Measurements from ENCODE around the gene SOD2. TPM values are rescaled to one million over a fixed set of nuclear protein-coding genes. Genes with fewer than 3 reads are reported as not detected.
"Not testable (repeated sequence)": the region's sequence is repeated elsewhere in the genome, so short reads cannot be mapped to it uniquely, and the experiment has no call there.

The SOD2 gene
- total and polyA plus RNA-seq, 8 donors: 97.7 to 792 (median 186) TPM

DNA sequence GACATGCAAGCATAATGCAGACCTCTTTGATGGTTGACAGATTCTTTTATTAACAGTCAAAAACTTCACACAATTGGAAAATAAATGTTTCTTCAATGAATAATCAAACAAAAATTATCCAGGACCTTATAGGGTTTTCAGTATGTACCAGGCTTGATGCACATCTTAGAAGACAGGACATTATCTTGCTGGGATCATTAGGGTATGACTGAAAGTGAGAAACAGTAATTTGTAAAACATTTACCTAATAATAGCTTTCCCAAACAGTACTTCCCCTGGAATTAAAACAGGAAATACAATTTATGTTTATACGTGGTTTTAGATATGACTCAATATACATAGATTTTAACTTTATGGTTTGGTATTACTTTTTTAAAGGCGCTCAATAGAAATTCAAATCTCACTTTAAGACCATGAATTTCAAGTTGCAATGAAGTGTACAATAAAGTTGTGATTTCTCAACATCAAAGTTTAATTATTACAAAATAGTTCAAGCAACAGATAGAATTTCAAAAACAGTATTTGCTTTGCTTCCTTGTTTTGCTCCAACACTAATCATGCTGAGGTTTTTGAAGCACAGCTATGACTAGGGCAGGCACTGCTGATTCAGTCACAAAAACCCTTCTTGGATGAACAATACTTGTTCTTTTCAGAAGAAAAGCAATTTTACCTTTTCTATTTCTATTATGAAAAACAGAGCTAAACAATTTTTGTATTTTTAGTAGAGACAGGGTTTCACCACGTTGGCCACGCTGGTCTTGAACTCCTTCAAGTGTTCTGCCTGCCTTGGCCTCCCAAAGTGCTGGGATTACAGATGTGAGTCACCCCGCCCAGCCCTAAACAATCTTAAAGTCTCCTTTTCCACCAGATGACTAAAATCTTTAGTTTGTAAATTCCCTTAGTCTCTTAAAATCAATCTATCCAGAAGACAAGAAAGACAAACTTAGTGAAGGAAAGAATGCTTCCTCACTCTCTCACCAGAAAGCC lies 13.7 kb downstream of the SOD2 start:
- no peak overlapping the region for H3K4me3 ChIP-seq
- TF ChIP-seq, protein P1, sequence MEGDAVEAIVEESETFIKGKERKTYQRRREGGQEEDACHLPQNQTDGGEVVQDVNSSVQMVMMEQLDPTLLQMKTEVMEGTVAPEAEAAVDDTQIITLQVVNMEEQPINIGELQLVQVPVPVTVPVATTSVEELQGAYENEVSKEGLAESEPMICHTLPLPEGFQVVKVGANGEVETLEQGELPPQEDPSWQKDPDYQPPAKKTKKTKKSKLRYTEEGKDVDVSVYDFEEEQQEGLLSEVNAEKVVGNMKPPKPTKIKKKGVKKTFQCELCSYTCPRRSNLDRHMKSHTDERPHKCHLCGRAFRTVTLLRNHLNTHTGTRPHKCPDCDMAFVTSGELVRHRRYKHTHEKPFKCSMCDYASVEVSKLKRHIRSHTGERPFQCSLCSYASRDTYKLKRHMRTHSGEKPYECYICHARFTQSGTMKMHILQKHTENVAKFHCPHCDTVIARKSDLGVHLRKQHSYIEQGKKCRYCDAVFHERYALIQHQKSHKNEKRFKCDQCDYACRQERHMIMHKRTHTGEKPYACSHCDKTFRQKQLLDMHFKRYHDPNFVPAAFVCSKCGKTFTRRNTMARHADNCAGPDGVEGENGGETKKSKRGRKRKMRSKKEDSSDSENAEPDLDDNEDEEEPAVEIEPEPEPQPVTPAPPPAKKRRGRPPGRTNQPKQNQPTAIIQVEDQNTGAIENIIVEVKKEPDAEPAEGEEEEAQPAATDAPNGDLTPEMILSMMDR (IDR thresholded peaks at IDR 0.05): no peak
- peaks cover 14 to 46% (median 16%) of the 10 kb centered on the region in 3 donors for H3K36me3 ChIP-seq
- no peaks in the 10 kb centered on the region for H3K9me3 ChIP-seq
- intact Hi-C loops (cut with DNase I): no loop called here
- no peaks in the 10 kb centered on the region for H3K27me3 ChIP-seq
- no peak for DNase-seq
- H3K4me1 ChIP-seq: peaks cover 0 to 22% (median 0%) of the 10 kb centered on the region in 3 donors
- H3K27ac ChIP-seq: peak overlapping the region in 2 of 4 donors; percentile 2 to 23
- 74 to 77% methylated on average over 5 of the region's 5 CpGs for WGBS, 2 donors
- peak in 1 of 4 donors; percentile 45 for ATAC-seq
- FAIRE-seq: no peak

DNA sequence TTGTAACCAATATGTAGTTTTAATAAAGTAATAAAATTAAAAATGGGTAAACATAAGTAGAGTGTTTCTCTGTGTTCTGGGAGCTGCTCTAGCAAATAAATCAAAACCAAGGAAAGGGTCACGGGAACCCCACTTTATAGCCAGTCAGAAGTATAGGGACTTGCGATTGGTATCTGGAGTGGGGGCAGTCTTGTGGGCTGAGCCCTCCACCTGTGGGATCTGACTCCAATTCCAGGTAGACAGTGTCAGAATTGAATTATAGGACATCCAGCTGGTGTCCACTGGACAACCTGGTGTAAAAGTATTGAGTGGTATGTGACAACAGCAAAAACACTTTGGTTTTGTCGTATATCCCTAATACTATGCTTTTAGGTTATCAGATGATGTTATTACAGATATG lies 14.5 kb downstream of the SOD2 start:
- WGBS, 2 donors: 92 to 93% methylated on average over 3 of the region's 3 CpGs
- H3K36me3 ChIP-seq: peaks cover 11 to 38% (median 13%) of the 10 kb centered on the region in 3 donors
- peak overlapping the region in 1 of 4 donors; percentile 2 for H3K27ac ChIP-seq

DNA sequence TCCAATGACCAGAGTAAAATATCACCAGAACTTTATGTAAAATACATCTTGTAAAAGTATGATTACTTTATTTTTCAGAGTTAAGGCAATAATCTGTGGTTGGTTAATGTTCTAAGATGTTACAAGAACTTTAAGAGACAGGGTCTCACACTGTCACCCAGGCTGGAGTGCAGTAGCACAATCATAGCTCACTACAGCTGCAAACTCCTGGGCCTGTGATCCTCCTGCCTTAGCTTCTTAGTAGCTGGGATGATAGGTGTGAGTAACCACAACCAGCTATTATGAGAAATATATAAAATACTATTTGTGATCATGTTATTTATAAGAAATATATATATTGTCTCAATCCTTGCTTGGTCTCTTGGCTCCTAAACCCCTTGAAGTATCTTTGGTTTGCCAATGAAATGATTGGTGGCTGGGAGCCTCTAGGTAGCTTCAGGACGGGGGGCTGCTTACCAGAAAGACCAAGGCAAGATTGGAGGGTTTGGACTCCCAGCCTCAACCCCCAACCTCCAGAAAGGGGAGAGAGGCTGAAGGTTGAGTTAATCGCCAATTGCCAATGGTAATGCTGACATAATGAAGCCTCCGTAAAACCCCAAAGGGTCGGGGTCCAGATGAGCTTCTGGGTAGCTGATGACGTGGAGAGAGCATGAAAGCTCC lies 15.4 kb downstream of the SOD2 start:
- TF ChIP-seq, protein P1 (IDR thresholded peaks at IDR 0.05): no peak
- no peak overlapping the region for H3K4me3 ChIP-seq
- ATAC-seq (peak in 3 of 4 donors; percentile 13 to 33 (median 13)), FAIRE-seq (no peak), DNase-seq (no peak)
- WGBS, 2 donors: 95 to 99% methylated on average over 5 of the region's 5 CpGs
- intact Hi-C loops (cut with DNase I): no loop called here
- no peak overlapping the region for H3K27ac ChIP-seq
- H3K9me3 ChIP-seq: no peaks in the 10 kb centered on the region
- H3K27me3 ChIP-seq: no peaks in the 10 kb centered on the region
- H3K36me3 ChIP-seq: peaks cover 6 to 30% (median 13%) of the 10 kb centered on the region in 3 donors
- peaks cover 0 to 11% (median 0%) of the 10 kb centered on the region in 3 donors for H3K4me1 ChIP-seq

More for the DNA sequence above, 14.5 kb downstream of the SOD2 start:
- no peaks in the 10 kb centered on the region for H3K27me3 ChIP-seq
- H3K4me1 ChIP-seq: peaks cover 0 to 18% (median 0%) of the 10 kb centered on the region in 3 donors
- ATAC-seq: peak in 3 of 4 donors; percentile 5 to 24 (median 23)
- intact Hi-C loops (cut with DNase I): no loop called here
- H3K9me3 ChIP-seq: no peaks in the 10 kb centered on the region
- TF ChIP-seq, protein P1 (IDR thresholded peaks at IDR 0.05): no peak
- no peak for DNase-seq
- FAIRE-seq: no peak
- H3K4me3 ChIP-seq: no peak overlapping the region

DNA sequence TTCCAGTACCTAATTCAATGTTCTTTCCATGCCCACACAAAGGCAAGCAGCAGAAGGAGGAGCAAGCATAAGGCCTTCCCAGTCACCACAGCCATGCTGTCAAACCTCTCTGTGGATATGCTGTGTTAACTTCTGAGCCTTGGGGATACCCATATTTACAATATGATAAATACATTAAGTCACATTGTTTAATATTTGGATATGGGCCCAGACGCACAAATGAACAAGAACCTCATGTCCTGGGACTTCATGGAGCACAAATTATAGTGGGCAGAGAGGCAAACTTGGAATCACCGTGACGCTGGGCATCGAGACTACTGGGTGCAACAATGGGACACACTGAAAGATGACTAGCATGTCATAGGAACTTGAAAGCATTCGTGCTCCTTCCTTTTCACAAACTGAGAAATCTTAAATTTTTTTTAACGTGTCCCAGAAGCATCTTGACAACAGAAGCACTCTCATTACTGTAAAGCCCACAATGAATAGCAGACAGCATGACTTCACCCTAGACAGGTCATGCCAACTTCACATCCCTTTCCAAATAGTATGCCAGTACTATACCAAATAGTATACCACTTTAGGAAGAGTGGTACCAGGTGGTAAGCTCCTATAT lies 16.0 kb downstream of the SOD2 start:
- ATAC-seq: peak; percentile 24 to 38 (median 26)
- no peaks in the 10 kb centered on the region for H3K9me3 ChIP-seq
- H3K4me3 ChIP-seq: no peak overlapping the region
- H3K4me1 ChIP-seq: peaks cover 0 to 9% (median 0%) of the 10 kb centered on the region in 3 donors
- TF ChIP-seq, protein P1 (IDR thresholded peaks at IDR 0.05): no peak
- peaks cover 3 to 23% (median 10%) of the 10 kb centered on the region in 3 donors for H3K36me3 ChIP-seq
- intact Hi-C loops (cut with DNase I): no loop called here
- no peaks in the 10 kb centered on the region for H3K27me3 ChIP-seq
- 76 to 89% methylated on average over 6 of the region's 6 CpGs for WGBS, 2 donors
- no peak for FAIRE-seq
- DNase-seq: no peak
- no peak overlapping the region for H3K27ac ChIP-seq

DNA sequence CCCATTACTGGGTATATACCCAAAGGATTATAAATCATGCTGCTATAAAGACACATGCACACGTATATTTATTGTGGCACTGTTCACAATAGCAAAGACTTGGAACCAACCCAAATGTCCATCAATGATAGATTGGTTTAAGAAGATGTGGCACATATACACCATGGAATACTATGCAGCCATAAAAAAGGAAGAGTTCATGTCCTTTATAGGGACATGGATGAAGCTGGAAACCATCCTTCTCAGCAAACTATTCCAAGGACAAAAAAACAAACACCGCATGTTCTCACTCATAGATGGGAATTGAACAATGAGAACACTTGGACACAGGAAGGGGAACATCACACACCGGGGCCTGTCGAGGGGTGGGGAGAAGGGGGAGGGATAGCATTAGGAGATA lies 16.8 kb downstream of the SOD2 start:
- WGBS, 2 donors: 86 to 92% methylated on average over 4 of the region's 4 CpGs
- DNase-seq; H3K4me3 ChIP-seq; H3K27ac ChIP-seq; FAIRE-seq; ATAC-seq; H3K27me3 ChIP-seq; intact Hi-C loops (cut with DNase I); H3K4me1 ChIP-seq; H3K9me3 ChIP-seq: not testable (repeated sequence)
- peaks cover 0 to 17% (median 5%) of the 10 kb centered on the region in 3 donors for H3K36me3 ChIP-seq
